AG09319 (cell line): ENCODE measurements around the gene PCDHGC3.

ENCODE experiments used
- DNase-seq: peaks from one replicate; pipeline ENCODE4 v3.0.0-alpha.2; 2010; ENCODE audit warnings: low read depth; ENCODE audit errors: extremely low read depth
- CTCF ChIP-seq: IDR thresholded peaks from 2 replicates; pipeline ENCODE4 v1.5.1; 2011; ENCODE audit warnings: low read depth, mild to moderate bottlenecking, inconsistent platforms, low read length, moderate library complexity

PCDHGC3 gene

GRCh38 chr5:141514330-141515133, 38.8 kb downstream of the PCDHGC3 start:
- no peak; the same call in 1 of the 2 replicates for TF ChIP-seq CTCF
- peak; percentile 60 for DNase-seq

GRCh38 chr5:141515141-141515540, 39.4 kb downstream of the PCDHGC3 start:
- TF ChIP-seq CTCF: no peak

GRCh38 chr5:141515946-141516671, 40.3 kb downstream of the PCDHGC3 start:
- DNase-seq: no peak
- no peak for TF ChIP-seq CTCF

More at GRCh38 chr5:141515141-141515540, 39.4 kb downstream of the PCDHGC3 start:
- DNase-seq: no peak

- no peak for DNase-seq
- TF ChIP-seq CTCF: no peak
Measured at GRCh38 chr5:141516672-141517025, 40.9 kb downstream of the PCDHGC3 start.

- no peak for DNase-seq
- TF ChIP-seq CTCF: no peak
Measured at GRCh38 chr5:141517312-141517711, 41.5 kb downstream of the PCDHGC3 start.

- DNase-seq: no peak
- no peak for TF ChIP-seq CTCF
Measured at GRCh38 chr5:141517880-141518617, 42.3 kb downstream of the PCDHGC3 start.
